ENCODE data around the gene C9orf78. TPM values are rescaled to one million over a fixed set of nuclear protein-coding genes. Genes with fewer than 3 reads are reported as not detected.

C9orf78 gene
- total and polyA plus RNA-seq, 9 of the 15 experiments (the other 6 are each of a cell fraction or from before 2014, with no cell fraction given): 94.6 to 266 (median 202) TPM

GRCh38 chr9:129858167-129858962 is 23.3 kb upstream of the C9orf78 start (continued):
- TF ChIP-seq CREB3L1 (IDR thresholded peaks at IDR 0.05; ENCODE audit: borderline replicate concordance, low read depth): no peak
- TF ChIP-seq ZNF586 (CRISPR knock-in tag; conservative IDR thresholded peaks at IDR 0.05): no peak
- TF ChIP-seq POLR3G (IDR thresholded peaks at IDR 0.05; ENCODE audit: extremely low read depth, insufficient read length, insufficient replicate concordance): no peak
- TF ChIP-seq ZBTB17 (CRISPR knock-in tag; IDR thresholded peaks at IDR 0.05): no peak
- no peak for TF ChIP-seq ATF2 (CRISPR knock-in tag; IDR thresholded peaks at IDR 0.05)
- TF ChIP-seq IFI16 (CRISPR knock-in tag; IDR thresholded peaks at IDR 0.05): no peak
- peak; percentile 49 for TF ChIP-seq TAF1 (IDR thresholded peaks at IDR 0.05; ENCODE audit: control insufficient read depth, extremely low read depth, insufficient read depth, low read length, severe bottlenecking)
- TF ChIP-seq ARID3A (IDR thresholded peaks at IDR 0.05; ENCODE audit: borderline replicate concordance, low read depth, low read length): no peak
- no peak for TF ChIP-seq EP400 (IDR thresholded peaks at IDR 0.05)
- no peak for TF ChIP-seq REST (IDR thresholded peaks at IDR 0.05; ENCODE audit: borderline replicate concordance)
- TF ChIP-seq REST (CRISPR knock-in tag; IDR thresholded peaks at IDR 0.05; ENCODE audit: low read depth): no peak
- 0 out of 2 replicates have a peak, but pooled peaks have one; percentile 5 for TF ChIP-seq ETV5 (CRISPR knock-in tag; IDR thresholded peaks at IDR 0.05; ENCODE audit: low read depth)
- no peak for TF ChIP-seq ZNF511 (CRISPR knock-in tag; IDR thresholded peaks at IDR 0.05)
